Activated CD8-positive, alpha-beta T cell treated with anti-CD3 and anti-CD28 coated beads, Interleukin-2, amount 10 ng/mL, durations not matched to agents 7 days and 5 days (primary cell): ENCODE data around the gene PCCA. TPM values are rescaled to one million over a fixed set of nuclear protein-coding genes. Genes with fewer than 3 reads are reported as not detected.
"Not testable (repeated sequence)": the region's sequence is repeated elsewhere in the genome, so short reads cannot be mapped to it uniquely, and the experiment has no call there.

ENCODE experiments used
- ATAC-seq: fragments of 150-1000 bp; cut with Tn5 transposase; one replicate; pipeline ENCODE4 v1.10.0; 2021; ENCODE audit warnings: moderate library complexity
- CTCF ChIA-PET: fragments of 350-600 bp; sonication (Branson Sonifier 250); formaldehyde crosslinking; loops from one replicate; lab custom pipeline; 2021; ENCODE audit warnings: antibody characterized with exemption; lab: Charles Lee
- POLR2A ChIA-PET: fragments of 350-600 bp; sonication (Branson Sonifier 250); formaldehyde crosslinking; loops from one replicate; lab custom pipeline; 2021; ENCODE audit warnings: antibody characterized with exemption; lab: Charles Lee
- DNase-seq: peaks from one replicate; pipeline ENCODE4 v3.0.0-alpha.2; 2020
- H3K27ac Mint-ChIP-seq: one replicate; pipeline ENCODE4 v1.8.0; 2021; ENCODE audit warnings: mild to moderate bottlenecking, mixed read lengths
- H3K27me3 Mint-ChIP-seq: one replicate; pipeline ENCODE4 v1.8.0; 2021; ENCODE audit warnings: low read depth, mixed read lengths
- H3K36me3 Mint-ChIP-seq: one replicate; pipeline ENCODE4 v1.8.0; 2021; ENCODE audit warnings: low read depth, mixed read lengths
- H3K4me1 Mint-ChIP-seq: one replicate; pipeline ENCODE4 v1.8.0; 2021; ENCODE audit warnings: low read depth, mixed read lengths
- H3K4me3 Mint-ChIP-seq: one replicate; pipeline ENCODE4 v1.8.0; 2021; ENCODE audit warnings: mild to moderate bottlenecking, mixed read lengths
- H3K9me3 Mint-ChIP-seq: one replicate; pipeline ENCODE4 v1.8.0; 2022; ENCODE audit warnings: mixed read lengths; ENCODE audit not compliant: insufficient read depth
- total RNA-seq, 2 experiments: library from RNA; stranded (reverse); gene quantifications; one replicate each; pipeline ENCODE4 v1.2.3, GENCODE V29; 2021

PCCA gene
- total RNA-seq, 2 experiments from 2014 or later = 11.4 to 12.2 TPM

DNA sequence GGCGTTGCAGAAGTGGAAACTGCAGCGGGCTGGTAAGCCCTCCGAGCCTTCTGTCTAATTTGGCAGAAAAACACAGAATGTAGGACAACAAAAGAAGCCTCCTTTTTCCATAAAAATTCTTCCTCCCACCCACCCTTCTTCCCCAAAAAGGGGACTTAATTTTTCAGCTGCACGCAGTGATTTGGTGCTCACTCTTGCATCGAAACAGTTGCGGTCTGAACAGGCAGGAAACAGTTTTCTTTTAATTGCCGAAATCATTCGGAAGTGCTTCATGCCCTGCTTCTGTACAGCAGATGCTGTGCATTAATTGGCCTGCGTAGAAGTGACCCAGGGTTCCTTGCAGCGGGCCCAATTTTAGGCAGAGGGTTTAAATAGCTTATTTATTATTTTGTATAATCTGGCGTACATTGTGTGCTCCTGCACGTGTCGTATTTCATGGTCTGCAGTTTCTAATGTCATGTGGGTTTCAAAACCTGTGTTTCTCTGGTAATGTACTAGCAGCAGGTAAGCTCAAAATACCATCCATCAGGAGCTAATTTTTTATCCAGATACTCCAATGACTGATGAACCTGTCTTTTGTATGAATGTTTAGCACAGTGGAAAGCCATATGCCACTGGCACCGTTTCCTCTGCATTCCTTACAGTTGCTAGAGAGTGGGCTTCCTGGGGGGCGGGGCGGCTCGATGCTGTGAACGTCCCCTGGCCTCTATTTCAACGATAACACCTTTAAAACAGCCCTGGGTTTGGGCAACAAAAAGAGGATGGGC, 433.1 kb downstream of the PCCA start:
- ATAC-seq = peak; percentile 68
- Mint-ChIP-seq H3K4me1 (peaks cover 17% of the 10 kb centered on the region), H3K9me3 (no peaks in the 10 kb centered on the region), H3K27ac (no peak overlapping the region), H3K4me3 (peak overlapping the region; percentile 9), H3K36me3 (no peaks in the 10 kb centered on the region), H3K27me3 (no peaks in the 10 kb centered on the region)
- ChIA-PET CTCF (no interaction called here), POLR2A (no interaction called here)
- DNase-seq = peak; percentile 33

DNA sequence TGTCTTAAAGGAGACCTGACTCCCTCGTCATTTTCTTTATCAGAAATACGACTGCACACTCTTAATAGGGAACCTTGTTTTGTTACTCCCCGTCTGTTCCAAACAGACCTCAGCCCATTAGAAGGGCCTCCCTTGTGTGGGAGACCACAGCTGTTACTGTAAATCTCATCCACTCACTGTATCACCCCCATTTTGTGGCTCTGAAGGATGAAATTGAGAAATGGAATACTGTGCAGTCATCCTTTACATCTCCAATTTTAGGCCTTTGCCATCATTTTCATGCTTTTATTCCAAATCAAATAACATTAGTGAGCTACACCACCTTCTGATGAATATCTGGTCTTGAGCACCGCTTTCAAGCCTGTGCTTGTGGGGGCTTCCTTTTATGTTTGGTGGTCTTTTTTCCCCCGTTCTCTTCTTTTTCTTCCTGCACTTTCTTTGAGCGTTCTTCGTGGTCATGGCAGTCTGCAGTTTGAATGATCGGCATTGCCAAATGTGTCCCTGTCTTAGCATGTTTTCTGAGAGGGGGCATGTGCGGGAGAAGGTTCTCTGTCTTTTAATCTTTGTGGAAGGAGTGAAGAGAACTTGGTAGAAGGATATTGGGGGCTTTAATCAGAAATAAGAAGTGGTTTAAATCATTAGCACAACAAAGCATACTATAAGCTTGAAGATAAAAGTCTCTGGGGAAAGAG, 433.9 kb downstream of the PCCA start:
- H3K36me3 Mint-ChIP-seq = no peaks in the 10 kb centered on the region
- H3K9me3 Mint-ChIP-seq = no peaks in the 10 kb centered on the region
- no peak overlapping the region for H3K4me3 Mint-ChIP-seq
- no peaks in the 10 kb centered on the region for H3K27me3 Mint-ChIP-seq
- ChIA-PET POLR2A (no interaction called here), CTCF (interaction anchor here (1.2 to 2.7 kb wide), 2 partner anchors 8 to 866 kb away, joined by 3 to 12 read pairs; no protein-coding TSS in a partner anchor)
- ATAC-seq (no peak), DNase-seq (no peak)
- peaks cover 15% of the 10 kb centered on the region for H3K4me1 Mint-ChIP-seq
- H3K27ac Mint-ChIP-seq = no peak overlapping the region

DNA sequence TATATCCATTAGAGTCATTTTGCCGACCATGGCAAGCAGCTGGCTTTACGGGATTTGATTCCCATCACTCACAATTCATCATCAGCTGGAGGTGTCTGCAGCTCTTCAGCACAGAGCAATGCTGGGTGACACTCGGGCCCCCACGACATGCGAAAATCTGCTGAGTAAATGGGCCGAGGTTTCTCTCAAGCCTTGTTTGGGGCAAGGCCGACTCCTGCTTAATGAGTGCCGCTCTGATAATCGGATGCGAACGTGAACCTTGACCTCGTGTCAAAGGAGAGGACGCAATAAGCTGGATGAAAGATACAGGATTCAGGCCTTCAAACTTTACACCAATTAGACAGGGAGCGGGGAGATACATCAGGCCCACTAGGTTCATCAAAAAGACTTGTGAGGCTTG, 434.5 kb downstream of the PCCA start:
- no peaks in the 10 kb centered on the region for H3K27me3 Mint-ChIP-seq
- H3K27ac Mint-ChIP-seq = no peak overlapping the region
- peaks cover 14% of the 10 kb centered on the region for H3K4me1 Mint-ChIP-seq
- ATAC-seq = no peak
- H3K36me3 Mint-ChIP-seq = no peaks in the 10 kb centered on the region
- no peak overlapping the region for H3K4me3 Mint-ChIP-seq
- DNase-seq = no peak
- ChIA-PET POLR2A (no interaction called here), CTCF (interaction anchor here (1.2 to 2.7 kb wide), 2 partner anchors 8 to 866 kb away, joined by 3 to 12 read pairs; no protein-coding TSS in a partner anchor)
- H3K9me3 Mint-ChIP-seq = no peaks in the 10 kb centered on the region

DNA sequence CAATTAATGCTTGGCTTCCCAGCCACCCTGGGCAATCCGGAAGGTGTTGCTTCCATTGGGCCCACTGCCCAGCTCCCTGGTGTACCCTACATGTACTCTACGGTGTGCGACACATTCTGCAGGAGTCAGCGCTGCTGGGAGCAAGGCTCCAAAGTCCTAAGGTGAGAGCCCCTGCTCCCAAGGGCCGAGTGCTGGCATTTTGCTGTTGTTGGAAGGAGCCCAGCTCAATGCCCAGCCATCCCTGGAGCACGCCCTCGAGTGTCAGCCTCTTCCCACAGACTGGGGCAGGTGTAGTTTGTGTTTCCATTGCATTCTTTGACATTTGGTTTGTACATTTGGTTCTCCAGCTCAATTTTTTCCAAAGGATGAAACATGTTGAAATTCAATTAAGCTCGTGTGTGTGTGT, 435.1 kb downstream of the PCCA start:
- no peak overlapping the region for H3K27ac Mint-ChIP-seq
- no peak overlapping the region for H3K4me3 Mint-ChIP-seq
- peaks cover 14% of the 10 kb centered on the region for H3K4me1 Mint-ChIP-seq
- ChIA-PET POLR2A (no interaction called here), CTCF (interaction anchor here (2.7 kb wide), 1 partner anchor 9 kb away, joined by 12 read pairs; no protein-coding TSS in a partner anchor)
- DNase-seq = no peak
- no peaks in the 10 kb centered on the region for H3K27me3 Mint-ChIP-seq
- no peaks in the 10 kb centered on the region for H3K9me3 Mint-ChIP-seq
- no peaks in the 10 kb centered on the region for H3K36me3 Mint-ChIP-seq
- no peak for ATAC-seq

DNA sequence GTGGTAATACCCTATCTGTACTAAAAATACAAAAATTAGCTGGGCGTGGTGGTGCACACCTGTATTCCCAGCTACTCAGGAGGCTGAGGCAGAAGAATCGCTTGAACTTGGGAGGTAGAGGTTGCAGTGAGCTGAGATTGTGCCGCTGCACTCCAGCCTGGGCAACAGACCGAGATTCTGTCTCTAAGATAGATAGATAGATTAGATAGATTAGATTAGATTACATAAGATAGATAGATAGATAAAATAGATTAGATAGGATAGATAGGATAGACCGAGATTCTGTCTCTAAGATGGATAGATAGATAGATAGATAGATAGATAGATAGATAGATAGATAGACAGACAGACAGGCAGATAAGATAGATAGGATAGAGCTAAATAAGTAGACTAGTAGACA, 435.8 kb downstream of the PCCA start:
- H3K36me3 Mint-ChIP-seq, H3K27me3 Mint-ChIP-seq, H3K9me3 Mint-ChIP-seq, DNase-seq, ATAC-seq, H3K27ac Mint-ChIP-seq, POLR2A ChIA-PET, H3K4me3 Mint-ChIP-seq: not testable (repeated sequence)
- CTCF ChIA-PET = interaction anchor here (2.7 kb wide), 1 partner anchor 9 kb away, joined by 12 read pairs; no protein-coding TSS in a partner anchor
- H3K4me1 Mint-ChIP-seq = peaks cover 14% of the 10 kb centered on the region

GRCh38 chr13:100525453-100526317, 436.8 kb downstream of the PCCA start:
- H3K36me3 Mint-ChIP-seq = no peaks in the 10 kb centered on the region
- no peak overlapping the region for H3K27ac Mint-ChIP-seq
- CTCF ChIA-PET = interaction anchor here (2.7 kb wide), 1 partner anchor 10 kb away, joined by 12 read pairs; no protein-coding TSS in a partner anchor
- ATAC-seq (no peak), DNase-seq (no peak)
- H3K9me3 Mint-ChIP-seq = no peaks in the 10 kb centered on the region
- no peaks in the 10 kb centered on the region for H3K27me3 Mint-ChIP-seq
- POLR2A ChIA-PET = no interaction called here
- peaks cover 14% of the 10 kb centered on the region for H3K4me1 Mint-ChIP-seq
- H3K4me3 Mint-ChIP-seq = no peak overlapping the region

DNA sequence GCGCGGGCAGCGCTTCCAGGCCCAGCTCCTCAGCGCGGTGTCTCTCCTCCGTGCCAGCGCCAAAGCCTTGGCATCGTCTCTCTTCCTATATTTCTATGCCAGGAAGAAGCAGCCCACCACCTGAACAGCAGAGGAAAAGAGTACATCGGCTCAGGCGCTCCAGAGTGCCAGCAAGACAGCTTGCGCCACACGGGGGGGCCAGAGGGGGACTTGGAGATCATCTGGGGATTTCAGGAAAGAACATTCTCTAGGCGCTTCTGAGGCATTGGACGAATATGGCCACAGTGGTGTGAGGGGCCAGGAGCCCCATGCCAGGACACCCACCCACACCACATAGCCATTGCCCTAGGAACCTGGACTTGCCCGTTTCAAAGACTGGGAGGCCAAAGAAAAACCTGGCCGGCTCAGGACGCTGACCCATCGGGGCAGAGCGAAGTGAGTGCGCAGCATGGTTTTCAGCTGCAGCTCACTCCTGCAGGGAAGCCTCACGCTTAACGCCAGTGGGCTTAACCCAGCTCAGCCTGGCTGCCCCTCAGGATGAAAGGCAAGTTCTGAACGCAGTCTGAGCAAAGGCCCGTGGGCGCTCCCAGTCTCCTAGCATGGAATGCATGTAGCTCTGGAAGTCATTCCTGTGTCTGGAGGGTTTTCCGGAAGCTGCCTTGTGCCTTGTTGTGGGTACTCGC, 437.6 kb downstream of the PCCA start:
- ChIA-PET POLR2A (no interaction called here), CTCF (no interaction called here)
- DNase-seq (no peak), ATAC-seq (no peak)
- Mint-ChIP-seq H3K9me3 (no peaks in the 10 kb centered on the region), H3K4me1 (peaks cover 12% of the 10 kb centered on the region), H3K27ac (no peak overlapping the region), H3K27me3 (no peaks in the 10 kb centered on the region), H3K36me3 (no peaks in the 10 kb centered on the region), H3K4me3 (no peak overlapping the region)

GRCh38 chr13:100527644-100528043, 438.8 kb downstream of the PCCA start:
- ChIA-PET CTCF (no interaction called here), POLR2A (no interaction called here)
- ATAC-seq = no peak
- Mint-ChIP-seq H3K27ac (no peak overlapping the region), H3K4me3 (no peak overlapping the region), H3K36me3 (no peaks in the 10 kb centered on the region), H3K27me3 (no peaks in the 10 kb centered on the region), H3K9me3 (no peaks in the 10 kb centered on the region), H3K4me1 (no peaks in the 10 kb centered on the region)
- no peak for DNase-seq

DNA sequence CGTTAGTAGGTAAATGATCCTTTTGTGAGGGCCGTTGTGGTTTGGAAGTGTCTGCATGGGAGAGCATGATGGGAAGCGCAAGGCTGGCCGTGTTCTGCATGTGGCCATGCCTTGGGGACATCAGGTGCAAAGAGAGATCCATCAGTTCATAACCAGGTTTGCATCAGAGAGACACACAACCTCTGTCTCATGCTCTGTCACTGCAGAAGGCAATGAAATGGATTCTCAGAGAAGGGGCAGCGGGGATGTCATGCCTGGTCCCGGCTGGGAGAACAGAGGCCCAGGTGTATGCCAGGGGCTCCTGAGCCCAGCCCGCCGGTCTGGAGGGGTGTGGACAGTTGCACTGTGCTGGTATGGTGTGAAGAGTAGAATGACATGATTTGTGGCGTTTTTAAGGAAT, 439.5 kb downstream of the PCCA start:
- no peak overlapping the region for H3K27ac Mint-ChIP-seq
- no peaks in the 10 kb centered on the region for H3K27me3 Mint-ChIP-seq
- ATAC-seq (no peak), DNase-seq (no peak)
- no peaks in the 10 kb centered on the region for H3K36me3 Mint-ChIP-seq
- H3K9me3 Mint-ChIP-seq = no peaks in the 10 kb centered on the region
- CTCF ChIA-PET = no interaction called here
- H3K4me1 Mint-ChIP-seq = no peaks in the 10 kb centered on the region
- POLR2A ChIA-PET = no interaction called here
- H3K4me3 Mint-ChIP-seq = no peak overlapping the region

- H3K4me3 Mint-ChIP-seq = no peak overlapping the region
- CTCF ChIA-PET = no interaction called here
- no peak for ATAC-seq
Observed at GRCh38 chr13:100528820-100529219, 439.9 kb downstream of the PCCA start.

DNA sequence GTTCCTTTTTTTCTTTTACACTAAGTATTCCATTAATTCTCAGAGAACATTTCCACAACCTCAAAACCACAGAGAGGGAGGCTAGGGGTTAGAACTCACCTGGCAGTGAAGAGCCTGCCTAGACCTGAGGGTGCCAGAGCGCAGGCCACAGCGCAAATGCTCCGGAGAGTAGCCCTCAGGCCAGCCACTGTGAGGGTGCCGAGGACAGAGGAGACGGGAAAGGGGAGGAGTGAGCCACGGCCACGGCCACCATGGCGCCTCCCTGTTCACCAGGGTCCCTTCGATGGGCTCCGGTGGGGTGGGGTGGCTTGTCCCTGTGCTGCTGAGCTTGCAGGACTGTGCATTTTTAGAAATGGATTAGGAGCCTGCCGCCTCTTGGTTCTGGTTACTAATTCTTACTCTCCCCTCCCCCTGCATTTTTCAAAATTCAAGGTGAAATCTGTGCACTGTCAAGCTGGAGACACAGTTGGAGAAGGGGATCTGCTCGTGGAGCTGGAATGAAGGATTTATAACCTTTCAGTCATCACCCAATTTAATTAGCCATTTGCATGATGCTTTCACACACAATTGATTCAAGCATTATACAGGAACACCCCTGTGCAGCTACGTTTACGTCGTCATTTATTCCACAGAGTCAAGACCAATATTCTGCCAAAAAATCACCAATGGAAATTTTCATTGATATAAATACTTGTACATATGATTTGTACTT, 440.9 kb downstream of the PCCA start:
- Mint-ChIP-seq H3K27me3 (no peaks in the 10 kb centered on the region), H3K36me3 (no peaks in the 10 kb centered on the region), H3K27ac (no peak overlapping the region), H3K4me3 (no peak overlapping the region), H3K4me1 (no peaks in the 10 kb centered on the region), H3K9me3 (no peaks in the 10 kb centered on the region)
- POLR2A ChIA-PET = no interaction called here
- ATAC-seq (no peak), DNase-seq (no peak)
- CTCF ChIA-PET = no interaction called here

More at GRCh38 chr13:100528820-100529219, 439.9 kb downstream of the PCCA start:
- Mint-ChIP-seq H3K27ac (no peak overlapping the region), H3K9me3 (no peaks in the 10 kb centered on the region), H3K27me3 (no peaks in the 10 kb centered on the region), H3K4me1 (no peaks in the 10 kb centered on the region), H3K36me3 (no peaks in the 10 kb centered on the region)
- POLR2A ChIA-PET = no interaction called here
- DNase-seq = no peak
